HUDEP-2 (cell line): ENCODE measurements around the gene PIK3AP1.
"Not testable (repeated sequence)": the region's sequence is repeated elsewhere in the genome, so short reads cannot be mapped to it uniquely, and the experiment has no call there.

ENCODE experiments used
- DNase-seq, 76 experiments: peaks; one replicate each; lab custom pipeline; 2025; ENCODE audit not compliant: unreplicated experiment in 76 of 76; lab: John Stamatoyannopoulos, UW

The PIK3AP1 gene, protein sequence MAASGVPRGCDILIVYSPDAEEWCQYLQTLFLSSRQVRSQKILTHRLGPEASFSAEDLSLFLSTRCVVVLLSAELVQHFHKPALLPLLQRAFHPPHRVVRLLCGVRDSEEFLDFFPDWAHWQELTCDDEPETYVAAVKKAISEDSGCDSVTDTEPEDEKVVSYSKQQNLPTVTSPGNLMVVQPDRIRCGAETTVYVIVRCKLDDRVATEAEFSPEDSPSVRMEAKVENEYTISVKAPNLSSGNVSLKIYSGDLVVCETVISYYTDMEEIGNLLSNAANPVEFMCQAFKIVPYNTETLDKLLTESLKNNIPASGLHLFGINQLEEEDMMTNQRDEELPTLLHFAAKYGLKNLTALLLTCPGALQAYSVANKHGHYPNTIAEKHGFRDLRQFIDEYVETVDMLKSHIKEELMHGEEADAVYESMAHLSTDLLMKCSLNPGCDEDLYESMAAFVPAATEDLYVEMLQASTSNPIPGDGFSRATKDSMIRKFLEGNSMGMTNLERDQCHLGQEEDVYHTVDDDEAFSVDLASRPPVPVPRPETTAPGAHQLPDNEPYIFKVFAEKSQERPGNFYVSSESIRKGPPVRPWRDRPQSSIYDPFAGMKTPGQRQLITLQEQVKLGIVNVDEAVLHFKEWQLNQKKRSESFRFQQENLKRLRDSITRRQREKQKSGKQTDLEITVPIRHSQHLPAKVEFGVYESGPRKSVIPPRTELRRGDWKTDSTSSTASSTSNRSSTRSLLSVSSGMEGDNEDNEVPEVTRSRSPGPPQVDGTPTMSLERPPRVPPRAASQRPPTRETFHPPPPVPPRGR

DNA sequence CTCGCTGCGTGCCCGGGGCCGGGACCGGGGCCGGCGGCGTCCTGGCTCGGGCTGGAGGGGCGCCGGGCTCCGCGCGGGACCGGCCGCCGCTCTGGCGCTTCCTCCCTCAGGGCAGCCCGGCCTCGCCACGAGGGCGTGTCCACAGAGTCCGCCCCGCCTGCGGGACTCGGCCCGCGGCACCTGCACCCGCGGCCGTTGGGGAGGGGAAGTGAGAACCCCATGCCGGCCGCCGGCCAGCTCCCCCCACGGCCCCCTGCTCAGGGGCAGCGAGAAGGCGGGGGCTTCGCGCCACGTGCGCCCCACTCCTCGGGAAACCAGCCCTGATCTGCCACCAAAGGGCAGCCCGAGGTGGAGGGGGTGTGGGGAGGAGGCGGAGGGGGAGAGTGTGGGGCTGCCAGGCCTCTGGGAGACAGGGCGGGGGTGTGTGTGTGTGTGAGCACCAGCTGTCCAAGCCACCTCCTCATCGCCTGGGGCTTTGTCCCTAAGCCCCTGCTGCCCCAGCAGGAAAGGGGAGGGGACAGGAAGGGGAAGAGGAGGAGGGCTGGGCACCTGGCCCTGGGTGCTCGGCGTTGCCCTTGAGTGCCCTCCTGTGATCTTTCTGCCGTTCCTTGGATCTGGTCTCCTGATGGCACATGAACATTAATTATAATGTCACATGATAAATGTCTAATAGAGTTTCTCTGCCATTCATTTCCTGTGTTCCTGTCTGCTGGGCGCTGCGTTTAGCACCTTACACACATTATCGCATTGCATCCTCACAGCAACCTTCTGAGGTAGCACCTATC lies at the start of gene PIK3AP1:
Gene PIK3AP1, minus strand, starts transcription at position 93 of the 785 bp plus-strand sequence. CDS start 120 bp downstream, outside the sequence.
- DNase-seq = peak in 51 of 76 experiments; percentile 5 to 72 (median 44)

DNA sequence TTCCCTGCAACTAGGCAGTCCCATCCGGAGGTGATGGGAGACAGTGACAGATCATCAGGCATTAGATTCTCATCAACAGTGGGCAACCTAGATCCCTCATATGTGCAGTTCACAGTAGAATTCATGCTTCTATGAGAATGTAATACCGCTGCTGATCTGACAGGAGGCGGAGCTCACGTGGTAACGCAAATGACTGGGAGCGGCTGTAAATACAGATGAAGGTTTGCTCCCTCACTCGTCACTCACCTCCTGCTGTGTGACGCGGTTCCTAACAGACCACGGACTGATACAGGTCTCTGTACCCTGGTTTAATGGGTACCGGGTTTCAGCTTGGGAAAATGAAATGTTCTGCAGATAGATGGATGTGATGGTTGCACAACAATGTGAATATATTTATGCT lies 47.8 kb upstream of the PIK3AP1 start:
- no peak for DNase-seq

DNA sequence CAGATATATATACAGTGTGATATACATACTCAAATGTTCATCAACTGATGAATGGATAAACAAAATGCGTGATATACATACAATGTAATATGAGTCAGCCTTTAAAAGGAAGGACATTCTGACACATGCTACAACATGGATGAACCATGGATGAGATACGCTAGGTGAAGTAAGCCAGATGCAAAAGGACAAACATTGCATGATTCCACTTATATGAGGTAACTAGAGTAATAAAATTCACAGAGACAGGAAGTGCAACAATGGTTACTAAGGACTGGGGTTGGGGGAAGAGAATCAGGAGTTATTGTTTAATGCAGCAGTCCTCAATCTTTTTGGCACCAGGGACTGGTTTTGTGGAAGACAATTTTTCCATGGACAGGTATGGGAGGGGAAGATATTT lies 47.3 kb upstream of the PIK3AP1 start:
- DNase-seq = no peak

DNA sequence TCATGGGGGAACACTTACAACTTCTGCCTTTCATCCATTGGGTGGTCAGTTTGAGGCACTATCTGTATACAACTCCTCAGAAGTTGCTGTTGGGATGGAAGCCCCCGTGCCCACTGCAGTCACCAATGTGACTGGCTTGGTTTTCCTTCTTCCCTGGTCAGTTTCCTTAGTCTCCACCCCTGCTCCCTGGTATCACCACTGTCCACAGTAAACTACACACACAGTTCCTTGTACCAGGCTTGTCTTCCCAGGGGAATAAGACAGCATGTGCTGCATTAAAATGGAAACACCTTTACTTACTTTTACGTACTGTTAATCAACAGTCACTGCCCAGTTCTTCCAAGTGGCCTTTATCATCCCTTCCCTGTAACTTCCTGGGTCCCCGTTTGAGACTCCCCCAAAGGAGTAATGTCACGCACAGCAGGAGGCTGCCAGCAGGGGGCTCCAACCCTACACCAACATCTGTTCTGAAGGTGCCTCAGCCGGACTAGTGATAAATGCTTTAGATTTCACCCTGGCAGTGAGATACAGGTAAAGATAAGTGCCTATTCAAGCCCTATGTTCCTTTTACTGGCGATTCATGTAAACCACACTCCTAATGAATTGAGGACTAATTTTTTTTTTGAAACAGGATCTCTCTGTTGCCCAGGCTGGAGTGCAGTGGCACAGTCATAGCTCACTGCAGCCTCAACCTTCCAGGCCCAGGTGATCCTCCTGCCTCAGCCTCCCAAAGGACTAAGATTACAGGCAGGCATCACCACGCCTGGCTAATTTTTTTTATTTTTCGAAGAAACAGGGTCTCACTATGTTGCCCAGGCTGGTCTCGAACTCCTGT lies 45.3 kb upstream of the PIK3AP1 start:
- peak in 67 of 76 experiments; percentile 3 to 74 (median 47) for DNase-seq

DNA sequence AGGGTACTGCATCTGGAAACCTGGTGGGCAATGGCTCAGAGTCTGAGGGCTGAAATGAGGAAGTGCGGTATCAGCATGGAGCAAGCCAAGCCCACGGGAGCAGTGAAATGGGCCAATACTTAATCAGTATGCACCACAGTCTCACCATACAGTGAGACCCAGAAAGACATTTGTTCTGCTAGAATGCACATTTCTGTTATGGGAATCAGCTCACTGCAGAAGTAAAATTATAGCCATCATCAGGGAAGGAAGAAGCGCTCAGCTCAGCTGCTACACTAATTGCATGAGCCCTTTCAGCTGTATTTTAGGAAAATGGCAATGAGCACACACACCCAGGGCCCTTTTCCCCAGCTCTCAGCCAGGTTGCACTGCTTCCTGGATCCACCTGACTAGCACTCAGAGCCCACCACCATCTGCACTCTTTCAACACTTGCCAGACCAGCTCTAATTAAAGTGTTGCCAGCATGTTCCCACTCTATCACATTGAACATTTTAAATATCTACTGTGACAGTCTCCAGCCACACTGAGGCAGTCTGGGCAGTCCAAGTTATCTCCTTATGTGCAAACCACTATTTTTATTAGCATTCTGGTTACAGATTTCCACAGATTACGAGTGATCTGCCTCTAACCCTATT lies 44.2 kb upstream of the PIK3AP1 start:
- DNase-seq = peak in 6 of 76 experiments; percentile 11 to 36 (median 16)

DNA sequence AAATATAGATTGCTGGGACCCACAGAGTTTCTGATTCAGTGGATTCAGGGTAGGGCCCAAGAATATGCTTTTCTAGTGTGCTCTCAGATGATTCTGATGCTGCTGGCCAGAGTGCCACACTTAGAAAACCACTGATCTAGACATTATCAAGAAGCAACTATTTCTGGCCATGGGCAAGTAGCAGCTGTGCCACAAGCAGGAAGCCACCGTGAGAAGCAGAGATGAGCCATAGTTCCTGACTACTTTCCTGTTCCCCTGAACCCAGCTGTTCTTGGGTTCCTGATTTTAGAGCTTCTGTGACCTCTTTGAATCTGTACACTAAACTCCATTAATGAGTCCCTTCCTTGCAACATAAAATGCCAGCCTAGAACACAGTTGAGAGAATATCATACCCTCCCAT lies 38.1 kb upstream of the PIK3AP1 start:
- DNase-seq = no peak

DNA sequence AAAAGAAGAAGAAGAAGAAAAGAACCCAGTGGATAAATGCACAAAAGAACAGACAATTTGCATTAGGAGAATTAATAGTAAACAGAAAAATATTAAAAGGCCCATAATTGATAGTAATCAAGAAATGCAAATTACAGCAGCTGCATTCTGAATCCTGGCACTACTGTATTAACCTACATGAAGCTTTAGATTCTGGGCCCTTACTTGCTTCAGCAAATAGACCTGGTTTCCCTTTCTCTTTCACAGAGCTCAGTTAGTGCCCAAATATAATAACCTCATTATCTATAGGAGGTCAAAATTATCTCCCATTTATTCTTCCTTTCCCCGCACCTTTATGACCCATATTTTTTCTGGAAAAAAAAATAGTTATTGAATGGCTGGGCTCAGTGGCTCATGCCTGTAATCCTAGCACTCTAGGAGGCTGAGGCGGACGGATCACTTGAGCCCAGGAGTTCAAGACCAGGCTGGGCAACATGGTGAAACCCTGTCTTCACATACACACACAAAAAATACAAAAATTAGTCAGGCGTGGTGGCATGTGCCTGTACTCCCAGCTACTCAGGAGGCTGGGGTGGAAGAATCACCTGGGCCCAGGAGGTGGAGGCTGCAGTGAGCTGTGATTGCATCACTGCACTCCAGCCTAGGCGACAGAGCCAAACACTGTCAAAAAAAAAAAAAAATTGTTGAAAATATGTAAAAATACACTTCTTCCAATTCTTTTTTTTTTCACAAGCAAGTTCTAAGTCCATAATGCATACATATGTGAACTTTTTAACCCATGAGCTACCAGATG lies 36.0 kb upstream of the PIK3AP1 start:
- no peak for DNase-seq

DNA sequence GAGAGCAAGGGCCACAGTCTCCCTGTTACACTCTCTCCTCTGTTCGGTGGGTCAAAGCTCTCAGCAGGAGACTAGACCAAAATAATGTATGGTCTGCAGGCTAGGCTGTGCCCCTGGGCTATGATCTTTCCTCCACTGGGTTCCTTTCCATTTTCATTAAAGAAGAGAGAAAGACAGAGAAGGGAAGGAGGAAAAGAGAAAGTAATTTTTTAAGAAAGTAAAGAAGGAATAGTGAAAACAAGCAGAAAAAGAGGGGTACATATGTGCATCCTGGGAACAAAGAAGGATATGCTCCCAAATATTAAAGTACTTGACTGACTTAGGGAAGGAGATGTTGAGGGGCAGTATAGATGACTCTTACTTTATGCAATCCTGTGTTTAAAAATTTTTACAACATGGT lies 33.6 kb upstream of the PIK3AP1 start:
- DNase-seq = no peak

DNA sequence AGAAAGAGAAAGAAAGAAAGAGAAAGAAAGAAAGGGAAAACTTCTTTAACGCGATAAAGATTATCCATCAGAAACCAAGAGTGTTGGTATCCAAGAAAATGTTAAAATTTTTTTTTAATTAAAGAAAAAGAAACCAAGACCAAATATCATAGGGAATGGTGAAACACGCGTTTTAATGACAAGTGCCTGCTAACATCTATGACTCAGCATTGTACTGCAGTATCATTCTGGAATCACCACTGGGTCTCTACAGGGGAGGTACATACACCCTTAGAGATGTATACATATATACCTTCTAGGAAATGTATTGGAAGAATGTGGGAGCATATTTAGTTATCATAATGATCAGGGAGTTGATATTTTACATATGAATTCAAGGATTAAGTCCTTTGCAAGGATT lies 32.1 kb upstream of the PIK3AP1 start:
- DNase-seq = no peak

DNA sequence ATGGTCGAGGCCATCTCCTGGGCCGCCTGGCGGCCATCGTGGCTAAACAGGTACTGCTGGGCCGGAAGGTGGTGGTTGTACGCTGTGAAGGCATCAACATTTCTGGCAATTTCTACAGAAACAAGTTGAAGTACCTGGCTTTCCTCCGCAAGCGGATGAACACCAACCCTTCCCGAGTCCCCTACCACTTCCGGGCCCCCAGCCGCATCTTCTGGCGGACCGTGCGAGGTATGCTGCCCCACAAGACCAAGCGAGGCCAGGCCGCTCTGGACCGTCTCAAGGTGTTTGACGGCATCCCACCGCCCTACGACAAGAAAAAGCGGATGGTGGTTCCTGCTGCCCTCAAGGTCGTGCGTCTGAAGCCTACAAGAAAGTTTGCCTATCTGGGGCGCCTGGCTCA lies 30.0 kb upstream of the PIK3AP1 start:
- not testable (repeated sequence) for DNase-seq

DNA sequence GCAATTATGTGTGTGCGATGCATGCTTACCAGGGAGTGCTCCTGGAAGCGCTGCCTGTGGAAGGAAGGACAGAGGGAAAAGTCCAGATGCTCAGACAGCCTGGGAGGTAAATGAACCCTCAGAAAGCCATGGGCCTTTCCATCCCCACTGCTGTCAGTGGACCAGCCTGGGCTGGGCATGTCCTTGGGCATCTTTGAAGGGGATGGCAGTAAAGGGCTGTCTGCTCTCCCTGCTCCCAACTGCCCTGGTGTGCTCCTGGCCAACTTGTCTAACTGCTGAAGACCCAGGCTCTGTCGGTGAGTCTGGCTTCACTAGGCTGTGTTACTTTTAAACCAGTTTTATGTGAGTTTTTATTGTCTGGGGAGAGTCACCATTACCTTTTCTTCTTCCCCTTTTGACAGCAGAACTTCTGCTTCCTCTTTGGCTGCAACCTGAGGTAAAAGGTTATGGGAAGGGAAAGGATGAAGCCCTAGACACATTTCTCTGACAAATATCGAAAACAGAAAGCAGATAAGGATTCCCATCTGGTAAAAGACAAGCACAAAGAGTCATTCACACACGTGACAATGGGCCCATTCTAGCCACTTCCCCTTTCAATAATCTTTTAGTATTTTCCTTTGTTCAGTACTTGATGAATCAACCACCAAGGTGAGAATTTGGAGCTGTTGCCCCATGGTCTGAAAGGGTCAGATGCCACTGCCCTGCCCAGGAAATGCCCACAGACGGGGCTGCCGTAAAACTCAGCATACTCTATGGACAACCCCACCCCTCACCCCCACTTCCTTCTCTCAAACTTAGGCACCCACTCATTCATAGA lies 27.6 kb upstream of the PIK3AP1 start:
- peak in 4 of 76 experiments; percentile 7 to 41 (median 16) for DNase-seq

DNA sequence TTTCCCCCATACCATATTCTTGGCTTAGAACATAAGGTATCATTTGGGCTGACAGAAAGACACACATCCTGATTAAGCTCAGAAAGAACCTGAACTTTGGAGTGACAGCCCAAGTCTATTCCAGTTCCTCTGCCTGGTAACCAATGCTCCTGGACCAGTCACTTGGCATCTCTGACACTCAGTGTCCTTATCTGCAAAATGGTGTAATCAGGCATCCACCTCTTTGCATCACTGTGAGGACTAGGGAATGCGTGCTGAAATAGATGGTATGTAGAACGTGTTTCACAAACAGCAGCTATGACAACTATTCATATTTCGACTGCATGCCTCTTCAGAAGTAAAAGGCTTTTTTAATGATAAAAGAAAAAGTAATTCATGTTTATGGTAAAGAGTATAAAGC lies 26.2 kb upstream of the PIK3AP1 start:
- no peak for DNase-seq

DNA sequence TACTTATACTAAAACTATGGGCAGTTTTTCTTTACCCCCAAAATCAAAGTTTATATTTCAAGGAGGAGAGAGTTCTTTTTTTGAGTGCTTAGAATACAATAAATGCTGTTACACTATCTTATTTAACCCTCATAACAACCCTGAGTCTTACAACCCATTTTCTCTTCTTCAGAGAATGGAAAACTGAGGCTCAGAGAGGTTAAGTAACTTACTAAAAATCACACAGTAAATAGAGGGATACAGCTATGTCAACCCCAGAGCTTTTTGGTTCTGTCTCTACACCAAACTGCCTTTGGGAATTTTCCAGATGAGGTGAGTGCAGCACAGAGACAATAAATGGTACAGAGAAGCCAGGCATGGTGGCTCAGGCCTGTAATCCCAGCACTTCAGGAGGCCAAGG lies 25.6 kb upstream of the PIK3AP1 start:
- DNase-seq = no peak

DNA sequence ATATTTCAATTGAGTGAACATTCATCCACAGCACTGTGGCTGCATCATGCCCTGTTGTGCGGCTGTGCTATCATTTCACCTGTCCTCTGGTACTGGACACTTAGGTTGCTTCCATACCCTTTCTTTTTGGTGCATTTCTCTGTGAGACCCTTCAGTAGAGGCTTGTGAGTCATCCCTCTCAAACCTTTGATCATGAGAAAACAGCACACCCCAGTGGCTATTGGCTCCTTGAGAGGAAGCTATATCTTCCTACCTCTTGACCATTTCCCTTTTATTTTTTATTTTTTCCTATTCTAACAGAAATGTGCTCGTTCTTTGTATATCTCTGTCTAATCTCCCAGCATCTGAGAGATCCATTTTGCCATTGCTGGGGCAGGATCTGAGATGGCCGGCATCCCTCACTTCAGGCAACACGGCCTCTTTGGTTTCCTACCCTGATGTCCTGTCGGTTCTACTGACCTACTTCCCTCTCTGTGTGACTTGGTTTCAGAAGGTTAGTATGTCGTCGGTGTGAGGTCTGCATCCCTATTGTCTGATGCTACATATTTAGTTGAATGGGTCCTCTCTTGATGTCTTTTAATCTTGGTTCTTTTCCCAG lies 23.8 kb upstream of the PIK3AP1 start:
- peak in 2 of 76 experiments; percentile 20 to 23 for DNase-seq

DNA sequence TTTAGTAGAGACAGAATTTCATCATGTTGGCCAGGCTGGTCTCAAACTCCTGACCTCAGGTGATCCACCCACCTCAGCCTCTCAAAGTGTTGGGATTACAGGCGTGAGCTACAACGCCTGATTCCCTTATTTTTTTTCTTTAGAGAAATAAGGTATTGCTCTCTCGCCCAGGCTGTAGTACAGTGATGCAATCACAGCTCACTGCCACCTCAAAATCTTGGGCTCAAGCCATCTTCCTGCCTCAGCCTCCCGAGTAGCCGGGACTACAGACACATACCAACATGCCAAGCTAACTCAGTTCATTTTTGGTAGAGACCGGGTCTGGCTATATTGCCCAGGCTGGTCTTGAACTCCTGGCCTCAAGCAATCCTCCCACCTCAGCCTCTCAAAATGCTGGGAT lies 21.2 kb upstream of the PIK3AP1 start:
- not testable (repeated sequence) for DNase-seq

DNA sequence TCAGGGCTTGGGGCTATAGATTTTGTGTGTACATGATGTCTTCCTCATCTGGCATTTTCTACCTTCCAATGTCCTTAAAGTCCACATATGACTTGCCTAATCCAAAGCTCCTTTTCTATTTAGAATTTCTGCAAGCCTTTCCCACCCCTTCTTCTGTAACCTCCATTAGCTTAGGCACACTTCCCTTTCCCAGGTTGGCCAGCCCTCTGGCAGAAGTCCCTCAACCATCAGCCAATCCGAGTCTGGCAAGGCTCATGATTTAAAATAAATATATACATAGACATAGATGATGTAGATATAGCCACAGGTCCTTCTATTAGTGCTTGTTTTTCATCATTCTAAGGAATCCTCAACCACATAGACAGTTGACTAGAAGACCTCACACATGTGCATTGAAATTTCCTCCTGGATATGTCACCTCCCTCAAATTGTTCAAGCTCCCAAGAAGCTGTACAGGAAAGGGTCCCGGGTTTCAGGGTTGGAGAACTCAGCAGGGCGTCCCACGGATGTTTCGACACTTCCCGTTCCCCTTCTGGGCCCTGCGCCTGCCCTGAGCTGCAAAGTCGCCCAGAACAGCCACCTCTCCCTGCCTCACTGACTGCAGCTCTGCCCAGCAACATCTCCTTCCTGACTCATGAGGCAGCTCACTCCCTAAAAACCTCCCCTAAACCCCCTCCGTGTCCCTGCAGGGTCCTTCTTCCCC lies 20.4 kb upstream of the PIK3AP1 start:
- no peak for DNase-seq

DNA sequence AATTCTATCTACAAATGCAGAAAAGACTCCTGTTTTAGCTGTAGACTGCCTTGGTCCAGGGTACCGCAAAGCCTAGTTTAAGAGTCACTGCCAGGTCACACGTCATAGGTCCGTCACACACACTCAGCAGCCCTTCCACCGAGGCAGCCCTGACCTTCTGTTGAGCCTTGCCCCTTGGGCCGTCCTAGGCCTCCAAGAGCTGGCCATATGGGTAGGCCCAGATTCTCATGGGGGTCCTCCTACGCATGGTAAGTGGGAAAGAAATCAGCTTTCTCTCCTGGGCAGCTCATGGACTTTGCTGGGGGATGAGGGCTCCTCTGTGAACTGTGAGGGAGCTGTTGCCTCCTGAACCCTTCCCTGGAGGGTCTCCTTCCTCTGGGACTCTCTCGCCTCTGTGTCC lies 19.8 kb upstream of the PIK3AP1 start:
- DNase-seq = no peak
